H1 (cell line): Measurements from ENCODE around the gene S100A12. TPM values are rescaled to one million over a fixed set of nuclear protein-coding genes. Genes with fewer than 3 reads are reported as not detected.

Experiments used
- ATF2 ChIP-seq: IDR thresholded peaks from 2 replicates; pipeline ENCODE4 v1.6.1; 2012; ENCODE audit warnings: low read length, inconsistent platforms
- BRCA1 ChIP-seq: IDR thresholded peaks from 2 replicates; pipeline ENCODE4 v1.6.1; 2012; ENCODE audit warnings: low read depth, low read length, improper control_type of control experiment
- CHD7 ChIP-seq: fragments of 300-600 bp; sonication (generic); IDR thresholded peaks from 2 replicates; pipeline ENCODE4 v1.7.1; 2012; ENCODE audit warnings: low read length, moderate library complexity, mild to moderate bottlenecking, inconsistent platforms; ENCODE audit not compliant: insufficient replicate concordance
- EP300 ChIP-seq, 2 experiments: IDR thresholded peaks; 1 replicate in 1 of 2; 2 replicates in 1 of 2; pipeline ENCODE4 v1.6.1; 2011 to 2012; ENCODE audit warnings: low read depth in 2 of 2, low read length in 2 of 2, mild to moderate bottlenecking in 2 of 2, borderline replicate concordance in 1 of 2, inconsistent platforms in 1 of 2, moderate library complexity in 1 of 2
- EZH2 ChIP-seq: fragments of 200-600 bp; sonication (generic); IDR thresholded peaks from 2 replicates; pipeline ENCODE4 v1.7.1; 2012; ENCODE audit warnings: low read depth, mild to moderate bottlenecking, moderate library complexity, low read length, inconsistent platforms; ENCODE audit not compliant: severe bottlenecking
- SP2 ChIP-seq: IDR thresholded peaks from 2 replicates; pipeline ENCODE4 v1.6.1; 2012; ENCODE audit warnings: mild to moderate bottlenecking, low read length, inconsistent platforms
- SUZ12 ChIP-seq: fragments of 200-600 bp; sonication (generic); IDR thresholded peaks from 2 replicates; pipeline ENCODE4 v1.6.1; 2012; ENCODE audit warnings: mild to moderate bottlenecking, inconsistent platforms, low read length, moderate library complexity, mixed read lengths
- TEAD4 ChIP-seq: IDR thresholded peaks from 2 replicates; pipeline ENCODE4 v1.6.1; 2012; ENCODE audit warnings: low read depth, low read length, inconsistent platforms, mixed read lengths
- polyA plus RNA-seq, 7 experiments: library from polyadenylated mRNA; depleted of rRNA in 3 of 7; stranded (reverse) in 5 of 7; unstranded in 2 of 7; fragments of >200 nt in 5 of 7; fragments of 200-250 nt in 2 of 7; gene quantifications; 1 replicate in 5 of 7; 2 replicates in 1 of 7; 4 replicates in 1 of 7; pipeline versions ENCODE4 v1.2.1 to v1.2.3, GENCODE V29; 2011 to 2013; ENCODE audit warnings: missing spikeins in 2 of 7, mixed read lengths in 2 of 7
- total RNA-seq: library from RNA; stranded (reverse); fragmentation: NEBNext Ultra II Directional; extraction: Animal tissue kit (Norgen Biotek cat#: 25700); gene quantifications from 2 replicates; pipeline ENCODE4 v1.2.1, GENCODE V29; 2021

S100A12 gene
- total and polyA plus RNA-seq, 2 of the 8 experiments (the other 6 are each of a cell fraction or from before 2014, with no cell fraction given): not detected

- TF ChIP-seq CHD7 (no peak), SP2 (no peak), EZH2 (no peak), ATF2 (no peak), BRCA1 (no peak), SUZ12 (no peak), EP300 (IDR thresholded peaks at IDR 0.05; ENCODE audit: borderline replicate concordance in 1 of 2, low read depth in 2 of 2, low read length in 2 of 2) (no peak), TEAD4 (no peak)
These were observed 40.6 kb upstream of the S100A12 start, which contains the start of gene S100A7A (continued) for GRCh38 chr1:153415850-153416570.
